GM12891 (cell line): ENCODE measurements around the gene DCDC2C.
A peak's percentile ranks its signal among the peaks of the same experiment; 100 is the strongest.

Experiments used
- DNase-seq: peaks from one replicate; pipeline ENCODE4 v3.0.0; 2011; ENCODE audit warnings: low spot score; ENCODE audit not compliant: insufficient read length
- FAIRE-seq: peaks from 2 replicates; lab custom pipeline; 2011; peaks lifted over from hg19 to GRCh38; lab: Jason Lieb, UNC
- PAX5 ChIP-seq: IDR thresholded peaks from 2 replicates; pipeline ENCODE4 v1.6.1; 2011; ENCODE audit warnings: low read length, moderate library complexity, mild to moderate bottlenecking; ENCODE audit not compliant: insufficient read depth, severe bottlenecking
- POLR2A ChIP-seq: IDR thresholded peaks from 2 replicates; pipeline ENCODE4 v1.6.1; 2011; ENCODE audit warnings: low read depth, low read length, control low read depth
- POLR2AphosphoS5 ChIP-seq: IDR thresholded peaks from 2 replicates; pipeline ENCODE4 v1.6.1; 2011; ENCODE audit warnings: low read depth, low read length, control low read depth
- POU2F2 ChIP-seq: IDR thresholded peaks from 2 replicates; pipeline ENCODE4 v1.6.1; 2011; ENCODE audit warnings: low read depth, mild to moderate bottlenecking, control low read depth, low read length, moderate library complexity
- SPI1 ChIP-seq: IDR thresholded peaks from 2 replicates; pipeline ENCODE4 v1.6.1; 2011; ENCODE audit warnings: low read depth, low read length, control low read depth
- TAF1 ChIP-seq: IDR thresholded peaks from 2 replicates; pipeline ENCODE4 v1.6.1; 2011; ENCODE audit warnings: low read depth, low read length, control low read depth

Gene DCDC2C

DNA sequence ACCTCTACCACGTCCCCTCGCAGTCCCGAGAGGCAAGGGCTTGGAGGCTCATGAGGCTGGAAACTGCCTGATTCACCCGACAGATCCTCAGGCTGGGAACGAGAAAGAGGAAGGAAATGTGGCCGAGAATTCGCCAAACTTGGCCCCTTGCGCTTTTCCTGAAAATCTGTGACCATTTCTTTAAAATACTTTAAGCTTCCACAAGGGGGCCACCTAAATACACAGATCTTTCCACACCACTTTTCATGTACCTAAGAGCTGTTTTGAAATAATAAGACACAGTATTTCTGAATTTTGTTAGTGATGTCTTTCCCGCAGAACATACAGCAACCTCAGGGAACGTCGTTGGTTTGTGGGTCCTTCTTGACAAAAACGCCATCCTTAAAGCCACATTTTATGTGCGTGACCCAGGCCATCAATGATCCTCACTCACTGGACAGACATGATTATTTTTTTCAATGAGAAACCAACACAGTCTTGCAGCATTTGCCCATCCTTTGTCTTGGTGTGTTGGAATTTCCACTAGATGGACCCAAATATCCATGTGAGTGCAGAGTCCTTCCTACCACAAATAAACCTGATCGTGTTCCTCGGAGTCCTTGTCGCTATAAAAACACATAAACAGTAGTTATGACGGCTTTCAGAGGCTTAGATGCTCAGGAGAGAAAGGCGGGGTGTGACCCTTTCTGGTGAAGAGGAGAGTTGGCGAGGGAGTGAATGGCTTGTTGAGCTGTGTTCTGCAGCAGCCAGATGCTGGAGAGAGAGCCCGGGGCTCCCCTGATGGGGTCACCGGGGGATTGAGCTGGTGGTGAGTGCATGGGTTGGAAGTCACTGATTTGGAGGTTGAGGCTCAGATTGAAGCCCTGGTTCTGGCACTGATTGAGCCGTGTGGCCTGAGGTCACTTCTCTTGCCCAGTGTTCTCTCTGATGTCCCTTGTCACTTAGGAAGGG lies 25.0 kb downstream of the DCDC2C start:
- DNase-seq (peak; percentile 31), FAIRE-seq (peak; percentile 69)
- TF ChIP-seq POLR2A (no peak), SPI1 (no peak), TAF1 (no peak), PAX5 (no peak), POU2F2 (no peak), POLR2AphosphoS5 (no peak)

DNA sequence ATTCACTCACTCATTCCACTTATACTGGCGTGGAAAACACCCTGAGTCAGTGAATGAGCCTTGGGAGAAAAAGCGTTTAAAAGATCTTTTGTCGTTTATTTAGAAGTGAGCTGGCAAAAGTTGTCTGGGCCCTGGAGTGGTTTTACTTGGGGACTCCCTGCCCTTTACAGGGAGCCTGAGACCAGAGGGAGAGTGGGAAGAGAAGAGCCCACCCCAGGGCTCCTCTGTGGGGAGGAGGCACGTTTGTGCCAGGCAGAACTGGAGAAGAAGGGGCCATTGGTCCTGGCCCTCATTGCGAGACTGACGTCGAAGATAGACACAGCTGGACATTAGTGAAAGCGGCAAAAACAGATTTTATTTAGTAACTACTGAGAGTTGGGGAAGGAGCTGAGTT lies 25.7 kb downstream of the DCDC2C start:
- no peak for FAIRE-seq
- DNase-seq = no peak
- TF ChIP-seq POU2F2 (no peak), POLR2AphosphoS5 (no peak), POLR2A (no peak), PAX5 (no peak), TAF1 (no peak), SPI1 (no peak)

DNA sequence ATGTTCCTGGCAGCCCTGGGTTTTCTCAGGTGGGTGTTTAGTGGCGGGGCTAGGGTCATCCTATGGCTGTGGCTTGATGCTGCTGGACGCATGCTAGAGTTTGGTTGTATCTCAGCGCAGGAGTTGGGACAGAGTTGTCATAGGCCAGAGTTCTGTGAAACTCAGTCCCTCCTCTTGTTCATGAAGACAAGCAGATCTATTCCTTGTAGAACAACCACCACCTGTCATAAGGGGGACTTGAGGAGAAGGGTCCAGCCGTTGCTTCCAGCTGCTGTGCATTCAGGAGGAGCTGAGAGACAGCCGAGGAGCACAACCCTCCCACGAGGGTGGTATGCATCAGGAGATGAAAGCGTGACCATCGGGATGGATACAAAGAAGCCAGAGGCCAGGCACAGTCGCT lies 26.4 kb downstream of the DCDC2C start:
- FAIRE-seq (no peak), DNase-seq (no peak)
- no peak for TF ChIP-seq SPI1
- no peak for TF ChIP-seq POLR2A
- TF ChIP-seq POU2F2 = no peak
- TF ChIP-seq PAX5 = no peak
- TF ChIP-seq TAF1 = no peak
- TF ChIP-seq POLR2AphosphoS5 = no peak

DNA sequence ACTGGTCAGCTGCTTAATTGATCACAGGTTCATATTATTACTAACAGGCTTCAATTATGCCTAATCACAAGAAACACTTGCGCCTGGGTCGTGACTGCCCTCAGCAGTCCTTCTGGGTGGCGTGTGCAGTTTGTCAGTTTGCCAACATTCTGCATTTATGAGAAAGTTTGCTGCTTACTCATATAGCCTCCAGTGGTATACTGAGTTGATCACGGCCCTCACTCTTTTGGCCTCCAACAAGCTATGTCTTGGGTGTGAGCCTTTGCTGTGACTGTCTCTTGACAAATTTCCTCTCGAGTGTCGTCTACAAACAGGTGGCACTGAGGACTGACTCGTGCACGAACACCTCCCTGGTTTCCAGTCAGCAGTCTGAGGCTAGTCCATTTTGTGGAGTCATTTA lies 27.3 kb downstream of the DCDC2C start:
- FAIRE-seq (no peak), DNase-seq (no peak)
- no peak for TF ChIP-seq POLR2A
- TF ChIP-seq PAX5 = no peak
- no peak for TF ChIP-seq TAF1
- no peak for TF ChIP-seq SPI1
- no peak for TF ChIP-seq POU2F2
- no peak for TF ChIP-seq POLR2AphosphoS5

DNA sequence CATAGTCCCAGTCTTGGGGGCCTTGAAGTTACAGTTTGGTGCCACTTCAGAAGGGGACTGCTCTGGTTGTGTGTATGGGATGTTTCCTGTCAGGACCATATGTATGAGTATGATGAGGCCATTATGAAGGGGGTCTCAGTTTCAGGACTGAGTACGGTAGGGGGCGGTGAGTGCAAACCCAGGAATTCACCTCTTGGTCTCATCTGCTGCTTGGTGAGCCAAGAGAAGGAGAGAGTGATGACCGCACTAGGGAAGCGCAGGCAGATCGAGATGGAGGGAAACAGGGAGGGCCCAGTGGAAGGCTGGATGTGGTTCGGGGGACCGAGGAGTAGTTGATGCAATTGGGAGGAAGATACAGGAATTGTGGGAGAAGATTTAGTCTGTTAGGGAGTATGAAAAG lies 28.5 kb downstream of the DCDC2C start:
- TF ChIP-seq SPI1 = no peak
- TF ChIP-seq TAF1 = no peak
- no peak for TF ChIP-seq POLR2AphosphoS5
- TF ChIP-seq PAX5 = no peak
- TF ChIP-seq POLR2A = no peak
- TF ChIP-seq POU2F2 = no peak
- FAIRE-seq (no peak), DNase-seq (no peak)

DNA sequence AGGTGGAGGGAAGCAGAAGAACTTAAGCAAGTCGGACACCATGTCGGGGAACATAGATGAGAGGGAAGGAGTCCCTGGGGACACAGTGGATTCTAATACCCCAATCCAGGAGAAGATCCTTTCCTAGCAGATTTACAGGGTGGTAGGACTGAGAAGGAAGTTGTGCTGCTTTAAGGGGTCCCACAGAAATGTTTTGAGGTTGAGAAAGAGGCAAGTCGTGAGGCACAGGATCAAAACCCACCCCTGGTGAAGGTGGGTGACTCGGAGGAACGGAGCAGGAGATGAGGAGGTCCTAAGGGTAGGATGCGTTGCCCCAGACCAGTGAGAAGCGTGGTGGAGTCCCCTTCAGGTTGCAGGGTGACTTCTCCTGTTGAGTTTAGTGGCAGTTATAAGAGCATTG lies 32.7 kb downstream of the DCDC2C start:
- no peak for TF ChIP-seq POLR2AphosphoS5
- TF ChIP-seq TAF1 = no peak
- no peak for TF ChIP-seq PAX5
- no peak for TF ChIP-seq SPI1
- TF ChIP-seq POU2F2 = no peak
- no peak for TF ChIP-seq POLR2A
- FAIRE-seq (no peak), DNase-seq (no peak)

DNA sequence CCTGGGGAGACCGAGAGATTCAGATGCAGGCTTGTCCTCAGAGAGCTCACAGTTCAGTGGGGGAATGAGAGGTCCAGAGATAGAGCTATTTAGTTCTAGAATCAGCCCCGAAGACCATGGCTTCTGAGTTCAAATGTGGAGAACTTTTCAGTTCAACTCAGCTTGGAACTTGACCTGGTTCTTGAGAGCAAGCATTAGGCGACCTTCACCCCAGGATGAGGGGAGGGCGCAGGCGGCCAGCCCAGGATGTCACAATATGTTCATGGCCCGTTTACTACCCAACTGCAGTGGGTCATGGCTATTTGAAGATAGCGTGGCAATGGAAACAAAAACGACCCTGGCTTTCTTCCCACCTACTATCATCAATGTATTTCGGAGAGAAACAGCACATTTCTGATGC lies 33.8 kb downstream of the DCDC2C start:
- FAIRE-seq (no peak), DNase-seq (no peak)
- TF ChIP-seq POU2F2 (no peak), POLR2A (no peak), SPI1 (no peak)

DNA sequence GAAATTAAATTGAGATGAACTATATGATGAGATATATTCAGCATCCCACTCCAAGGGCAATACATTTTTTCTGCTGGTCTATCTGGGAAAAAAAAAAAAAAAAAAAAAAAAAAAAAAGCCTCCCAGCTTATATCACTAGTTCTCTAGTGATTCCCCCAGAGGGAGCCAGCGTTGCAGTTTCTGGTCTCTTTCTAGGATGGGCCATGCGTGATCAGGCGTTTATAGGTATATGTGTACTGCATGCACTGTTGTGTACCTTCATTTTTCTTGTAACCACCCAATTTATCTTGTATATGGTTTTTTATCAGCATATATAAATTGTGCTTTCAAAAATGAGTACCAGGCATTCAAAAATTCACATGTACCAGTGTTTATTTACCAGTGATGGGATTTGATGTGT lies 35.1 kb downstream of the DCDC2C start:
- peak; percentile 27 for DNase-seq
- no peak for FAIRE-seq
- TF ChIP-seq POU2F2 (no peak), PAX5 (no peak), POLR2AphosphoS5 (no peak), SPI1 (no peak), POLR2A (no peak), TAF1 (no peak)

DNA sequence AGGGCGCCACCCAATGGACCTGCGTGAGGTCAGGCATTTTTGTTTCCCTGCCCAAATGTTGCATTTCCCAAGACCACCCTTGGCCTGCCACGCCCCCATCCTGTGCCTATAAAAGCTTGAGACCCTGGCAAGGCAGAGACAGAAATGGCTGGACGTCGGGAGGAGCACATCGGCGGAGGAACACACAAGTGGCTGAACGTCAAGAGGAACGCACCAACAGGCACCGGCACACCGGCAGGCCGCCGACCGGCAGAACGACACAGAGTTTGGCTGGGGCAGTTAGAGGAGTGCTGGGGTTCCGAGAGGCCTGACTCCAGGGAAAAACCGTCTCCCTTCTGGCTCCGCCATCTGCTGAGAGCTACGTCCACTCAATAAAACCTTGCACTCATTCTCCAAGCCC lies 35.9 kb downstream of the DCDC2C start:
- FAIRE-seq (no peak), DNase-seq (no peak)
- no peak for TF ChIP-seq POU2F2
- TF ChIP-seq SPI1 = no peak

DNA sequence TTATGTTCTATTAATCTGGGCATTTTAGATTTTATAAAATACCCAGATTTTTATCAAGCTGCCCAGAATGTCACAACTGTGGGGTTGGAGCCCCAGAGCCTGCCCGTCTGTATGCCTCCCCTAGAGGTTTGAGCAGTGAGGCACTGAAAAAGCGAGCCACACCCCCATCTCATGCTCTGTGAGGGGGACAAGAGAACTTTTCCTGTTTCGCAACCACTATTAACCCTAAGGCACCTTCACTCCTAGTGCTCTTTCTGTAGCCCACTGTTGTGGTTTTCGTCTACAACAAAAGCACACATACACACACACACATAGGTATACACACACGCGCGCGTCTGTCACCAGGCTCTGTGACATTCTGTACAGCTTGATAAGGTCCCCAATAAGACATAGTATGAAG lies 38.0 kb downstream of the DCDC2C start:
- no peak for FAIRE-seq
- TF ChIP-seq POLR2A = no peak
- no peak for TF ChIP-seq SPI1
- no peak for TF ChIP-seq TAF1
- no peak for TF ChIP-seq POU2F2
- no peak for TF ChIP-seq POLR2AphosphoS5
- TF ChIP-seq PAX5 = no peak
- no peak for DNase-seq
